SK-N-SH treated with all-trans-retinoic acid at 6 μM for 48 hours (cell line): ENCODE measurements around the gene RAB3IP.

Experiments
- ATAC-seq: fragments of 200-7000 bp; cut with Tn5 transposase; 3 replicates; pipeline ENCODE4 v1.9.1; 2020; ENCODE audit warnings: mild to moderate bottlenecking, moderate library complexity
- ARNTL ChIP-seq: fragments of 450-650 bp; formaldehyde crosslinking; IDR thresholded peaks from 2 replicates; pipeline ENCODE4 v1.5.0; 2020; ENCODE audit warnings: low read depth, mild to moderate bottlenecking, moderate library complexity, borderline replicate concordance
- BACH2 ChIP-seq: fragments of 250-450 bp; sonication (Bioruptor Pico); IDR thresholded peaks from 2 replicates; pipeline ENCODE4 v1.9.0; 2021; ENCODE audit warnings: mild to moderate bottlenecking, borderline replicate concordance
- CREB5 ChIP-seq: fragments of 250-450 bp; sonication (Bioruptor Pico); IDR thresholded peaks from 2 replicates; pipeline ENCODE4 v1.5.1; 2020; ENCODE audit warnings: low read depth, mild to moderate bottlenecking, moderate library complexity
- CSDC2 ChIP-seq: fragments of 250-450 bp; sonication (Bioruptor Pico); IDR thresholded peaks from 2 replicates; pipeline ENCODE4 v1.5.0; 2020; ENCODE audit warnings: mild to moderate bottlenecking, moderate library complexity
- ESRRG ChIP-seq: fragments of 250-450 bp; sonication (Bioruptor Pico); IDR thresholded peaks from 2 replicates; pipeline ENCODE4 v1.6.1; 2021; ENCODE audit warnings: mild to moderate bottlenecking
- GLIS3 ChIP-seq: fragments of 250-450 bp; sonication (Bioruptor Pico); IDR thresholded peaks from 2 replicates; pipeline ENCODE4 v1.5.0; 2020; ENCODE audit warnings: mild to moderate bottlenecking, moderate library complexity
- ISL1 ChIP-seq: fragments of 250-450 bp; sonication (Bioruptor Pico); IDR thresholded peaks from 2 replicates; pipeline ENCODE4 v2.1.2; 2022; ENCODE audit warnings: mild to moderate bottlenecking, moderate library complexity
- OSR1 ChIP-seq: fragments of 250-450 bp; sonication (Bioruptor Pico); IDR thresholded peaks from 2 replicates; pipeline ENCODE4 v1.8.0; 2022; ENCODE audit warnings: moderate library complexity, mild to moderate bottlenecking, inconsistent platforms
- PATZ1 ChIP-seq: fragments of 250-450 bp; sonication (Bioruptor Pico); IDR thresholded peaks from 2 replicates; pipeline ENCODE4 v1.8.0; 2020; ENCODE audit warnings: mild to moderate bottlenecking, moderate library complexity, borderline replicate concordance
- POU6F1 ChIP-seq: fragments of 250-450 bp; sonication (Bioruptor Pico); IDR thresholded peaks from 2 replicates; pipeline ENCODE4 v1.8.0; 2021; ENCODE audit warnings: low read depth, mild to moderate bottlenecking, moderate library complexity, borderline replicate concordance
- RARB ChIP-seq: fragments of 250-450 bp; sonication (Bioruptor Pico); IDR thresholded peaks from 2 replicates; pipeline ENCODE4 v1.8.0; 2021; ENCODE audit warnings: mild to moderate bottlenecking, moderate library complexity
- SNAI2 ChIP-seq: fragments of 250-450 bp; sonication (Bioruptor Pico); IDR thresholded peaks from 2 replicates; pipeline ENCODE4 v1.5.0; 2020; ENCODE audit warnings: mild to moderate bottlenecking, moderate library complexity
- TCF4 ChIP-seq: fragments of 250-450 bp; sonication (Bioruptor Pico); IDR thresholded peaks from 2 replicates; pipeline ENCODE4 v1.8.0; 2021; ENCODE audit warnings: mild to moderate bottlenecking, moderate library complexity, borderline replicate concordance
- TOX ChIP-seq: fragments of 250-450 bp; sonication (Bioruptor Pico); IDR thresholded peaks from 2 replicates; pipeline ENCODE4 v1.8.0; 2021; ENCODE audit warnings: mild to moderate bottlenecking, moderate library complexity, borderline replicate concordance
- TSHZ2 ChIP-seq: fragments of 250-450 bp; sonication (Bioruptor Pico); IDR thresholded peaks from 2 replicates; pipeline ENCODE4 v1.5.0; 2020; ENCODE audit warnings: mild to moderate bottlenecking, moderate library complexity
- ZC3H10 ChIP-seq: fragments of 250-450 bp; sonication (Bioruptor Pico); IDR thresholded peaks from 2 replicates; pipeline ENCODE4 v1.5.1; 2021; ENCODE audit warnings: mild to moderate bottlenecking, moderate library complexity
- ZFP3 ChIP-seq: fragments of 250-450 bp; sonication (Bioruptor Pico); IDR thresholded peaks from 2 replicates; pipeline ENCODE4 v1.5.0; 2020; ENCODE audit warnings: mild to moderate bottlenecking, moderate library complexity
- ZFP30 ChIP-seq: fragments of 450-650 bp; formaldehyde crosslinking; IDR thresholded peaks from 2 replicates; pipeline ENCODE4 v1.5.0; 2022; ENCODE audit warnings: mild to moderate bottlenecking, moderate library complexity
- ZNF565 ChIP-seq: fragments of 450-650 bp; formaldehyde crosslinking; conservative IDR thresholded peaks from 2 replicates; pipeline ENCODE4 v1.5.0; 2020; ENCODE audit warnings: low read depth, mild to moderate bottlenecking, moderate library complexity
- ZNF70 ChIP-seq: fragments of 450-650 bp; formaldehyde crosslinking; IDR thresholded peaks from 2 replicates; pipeline ENCODE4 v1.5.0; 2020; ENCODE audit warnings: mild to moderate bottlenecking, moderate library complexity
- ZNF8 ChIP-seq: fragments of 450-650 bp; formaldehyde crosslinking; IDR thresholded peaks from 2 replicates; pipeline ENCODE4 v1.5.0; 2020; ENCODE audit warnings: mild to moderate bottlenecking, moderate library complexity

Gene RAB3IP

GRCh38 chr12:69751476-69751875 lies 12.8 kb downstream of the RAB3IP start:
- no peak for TF ChIP-seq RARB (CRISPR knock-in tag)
- no peak for TF ChIP-seq ZNF565
- TF ChIP-seq ARNTL (CRISPR knock-in tag), result no peak
- TF ChIP-seq ZC3H10 (CRISPR knock-in tag), result no peak
- no peak for TF ChIP-seq ESRRG (CRISPR knock-in tag)
- no peak for TF ChIP-seq ZFP3 (CRISPR knock-in tag)
- no peak for TF ChIP-seq SNAI2
- TF ChIP-seq TSHZ2, result no peak
- no peak for TF ChIP-seq ZNF70 (CRISPR knock-in tag)
- no peak for TF ChIP-seq PATZ1 (CRISPR knock-in tag)
- TF ChIP-seq TCF4 (CRISPR knock-in tag), result no peak
- no peak for TF ChIP-seq ISL1 (CRISPR knock-in tag)
- TF ChIP-seq ZFP30 (CRISPR knock-in tag), result no peak
- TF ChIP-seq ZNF8 (CRISPR knock-in tag), result no peak
- TF ChIP-seq TOX (CRISPR knock-in tag), result no peak
- ATAC-seq, result no peak

GRCh38 chr12:69755302-69755701 lies 16.6 kb downstream of the RAB3IP start:
- no peak for TF ChIP-seq ZNF70 (CRISPR knock-in tag)
- TF ChIP-seq ESRRG (CRISPR knock-in tag), result no peak
- no peak for TF ChIP-seq TSHZ2
- no peak for TF ChIP-seq RARB (CRISPR knock-in tag)
- TF ChIP-seq ZC3H10 (CRISPR knock-in tag), result no peak
- no peak for TF ChIP-seq CREB5
- TF ChIP-seq ZFP30 (CRISPR knock-in tag), result no peak
- TF ChIP-seq ZNF565, result no peak
- TF ChIP-seq GLIS3 (CRISPR knock-in tag), result no peak
- TF ChIP-seq CSDC2 (CRISPR knock-in tag), result no peak
- no peak for ATAC-seq

GRCh38 chr12:69756088-69756755 lies 17.6 kb downstream of the RAB3IP start:
- ATAC-seq, result no peak
- TF ChIP-seq TSHZ2, result no peak
- no peak for TF ChIP-seq TOX (CRISPR knock-in tag)
- no peak for TF ChIP-seq PATZ1 (CRISPR knock-in tag)
- TF ChIP-seq ZNF8 (CRISPR knock-in tag), result no peak
- no peak for TF ChIP-seq ESRRG (CRISPR knock-in tag)
- no peak for TF ChIP-seq BACH2 (CRISPR knock-in tag)
- TF ChIP-seq OSR1 (CRISPR knock-in tag), result no peak
- TF ChIP-seq ZFP3 (CRISPR knock-in tag), result no peak
- TF ChIP-seq ZNF565, result no peak
- TF ChIP-seq POU6F1, result no peak
- no peak for TF ChIP-seq RARB (CRISPR knock-in tag)
- no peak for TF ChIP-seq ZC3H10 (CRISPR knock-in tag)
- no peak for TF ChIP-seq ZNF70 (CRISPR knock-in tag)
- TF ChIP-seq GLIS3 (CRISPR knock-in tag), result no peak
